ENCODE results near the gene PIP4K2C. TPM values are rescaled to one million over a fixed set of nuclear protein-coding genes. Genes with fewer than 3 reads are reported as not detected.
A peak's percentile ranks its signal among the peaks of the same experiment; 100 is the strongest.

PIP4K2C gene
- total RNA-seq, 1 donor from 2014 or later: 27.5 TPM

GRCh38 chr12:57575771-57576612 lies 15.0 kb upstream of the PIP4K2C start:
- Mint-ChIP-seq H3K27ac (ENCODE audit: unreplicated experiment) (peak overlapping the region; percentile 31), H3K4me3 (ENCODE audit: unreplicated experiment) (no peak overlapping the region), H3K27me3 (ENCODE audit: unreplicated experiment) (peaks cover 10% of the 10 kb centered on the region), H3K36me3 (ENCODE audit: unreplicated experiment) (peaks cover 15% of the 10 kb centered on the region), H3K4me1 (ENCODE audit: low read depth, unreplicated experiment) (no peaks in the 10 kb centered on the region), H3K9me3 (ENCODE audit: unreplicated experiment) (peaks cover 8% of the 10 kb centered on the region)
- no peak for DNase-seq
- TF ChIP-seq CTCF (IDR thresholded peaks at IDR 0.05; ENCODE audit: partially characterized antibody, unreplicated experiment): no peak

GRCh38 chr12:57576613-57577160 lies 14.3 kb upstream of the PIP4K2C start:
- peaks cover 13% of the 10 kb centered on the region for H3K27me3 Mint-ChIP-seq (ENCODE audit: unreplicated experiment)

GRCh38 chr12:57577981-57578758 lies 12.8 kb upstream of the PIP4K2C start:
- peaks cover 13% of the 10 kb centered on the region for H3K36me3 Mint-ChIP-seq (ENCODE audit: unreplicated experiment)
- peaks cover 11% of the 10 kb centered on the region for H3K27me3 Mint-ChIP-seq (ENCODE audit: unreplicated experiment)
- H3K4me3 Mint-ChIP-seq (ENCODE audit: unreplicated experiment): no peak overlapping the region
- no peak for DNase-seq
- TF ChIP-seq CTCF (IDR thresholded peaks at IDR 0.05; ENCODE audit: partially characterized antibody, unreplicated experiment): no peak
- no peaks in the 10 kb centered on the region for H3K4me1 Mint-ChIP-seq (ENCODE audit: low read depth, unreplicated experiment)
- H3K27ac Mint-ChIP-seq (ENCODE audit: unreplicated experiment): no peak overlapping the region
- peaks cover 8% of the 10 kb centered on the region for H3K9me3 Mint-ChIP-seq (ENCODE audit: unreplicated experiment)

More at GRCh38 chr12:57576613-57577160, 14.3 kb upstream of the PIP4K2C start:
- TF ChIP-seq CTCF (IDR thresholded peaks at IDR 0.05; ENCODE audit: partially characterized antibody, unreplicated experiment): no peak
- H3K36me3 Mint-ChIP-seq (ENCODE audit: unreplicated experiment): peaks cover 13% of the 10 kb centered on the region
- no peaks in the 10 kb centered on the region for H3K4me1 Mint-ChIP-seq (ENCODE audit: low read depth, unreplicated experiment)
- peaks cover 8% of the 10 kb centered on the region for H3K9me3 Mint-ChIP-seq (ENCODE audit: unreplicated experiment)
- H3K4me3 Mint-ChIP-seq (ENCODE audit: unreplicated experiment): no peak overlapping the region
- H3K27ac Mint-ChIP-seq (ENCODE audit: unreplicated experiment): no peak overlapping the region
- no peak for DNase-seq

- Mint-ChIP-seq H3K27ac (ENCODE audit: unreplicated experiment) (no peak overlapping the region), H3K4me1 (ENCODE audit: low read depth, unreplicated experiment) (no peaks in the 10 kb centered on the region), H3K9me3 (ENCODE audit: unreplicated experiment) (peaks cover 11% of the 10 kb centered on the region), H3K27me3 (ENCODE audit: unreplicated experiment) (peaks cover 11% of the 10 kb centered on the region), H3K36me3 (ENCODE audit: unreplicated experiment) (peaks cover 13% of the 10 kb centered on the region), H3K4me3 (ENCODE audit: unreplicated experiment) (no peak overlapping the region)
- DNase-seq: no peak
- no peak for TF ChIP-seq CTCF (IDR thresholded peaks at IDR 0.05; ENCODE audit: partially characterized antibody, unreplicated experiment)
Observed at GRCh38 chr12:57579011-57579410, 12.0 kb upstream of the PIP4K2C start.
